ENCODE data around the gene CHI3L2.

GRCh38 chr1:111221276-111221632, 6.3 kb upstream of the CHI3L2 start:
- TF ChIP-seq JUNB (IDR thresholded peaks at IDR 0.05) = no peak
- TF ChIP-seq RAD21 (conservative IDR thresholded peaks at IDR 0.05 in 1 of 2, IDR thresholded peaks at IDR 0.05 in 1 of 2) = no peak
- TF ChIP-seq POLR2A (IDR thresholded peaks at IDR 0.05; ENCODE audit: low read length) = no peak
- no peak for TF ChIP-seq RFX5 (IDR thresholded peaks at IDR 0.05)

Data from A549 (cell line).